ENCODE data around the gene GDPD4.

DNA sequence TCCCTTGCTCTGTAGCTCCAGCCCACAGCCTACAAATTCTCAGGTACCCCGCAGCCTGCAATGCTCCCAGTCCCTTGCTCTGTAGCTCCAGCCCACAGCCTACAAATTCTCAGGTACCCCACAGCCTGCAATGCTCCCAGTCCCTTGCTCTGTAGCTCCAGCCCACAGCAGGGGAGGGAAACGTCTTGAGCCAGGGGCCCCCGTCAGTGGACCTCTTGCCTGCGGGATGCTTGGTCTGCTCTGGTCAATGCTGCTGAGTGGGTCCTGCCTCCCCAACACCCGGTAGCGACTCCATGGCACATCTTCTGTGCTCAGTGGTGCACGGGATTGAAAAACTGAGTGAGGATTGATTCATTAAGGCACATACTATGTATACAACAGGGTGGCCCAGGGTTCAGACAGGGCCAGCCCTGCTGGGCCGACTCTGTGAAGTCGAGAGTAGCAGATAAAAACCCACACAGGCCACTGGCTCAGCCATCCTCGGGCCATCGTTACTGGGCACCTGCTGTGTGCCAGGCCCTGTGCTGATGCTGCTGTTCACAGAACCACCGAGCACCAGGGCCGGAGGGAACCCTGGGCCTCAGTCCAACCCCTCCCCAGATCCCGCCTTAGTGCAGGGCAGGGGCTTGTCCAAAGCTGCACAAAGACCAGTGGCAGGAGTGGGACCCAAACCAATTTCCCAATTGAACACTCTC is 103.7 kb downstream of the GDPD4 start:
- TF ChIP-seq, protein P1, sequence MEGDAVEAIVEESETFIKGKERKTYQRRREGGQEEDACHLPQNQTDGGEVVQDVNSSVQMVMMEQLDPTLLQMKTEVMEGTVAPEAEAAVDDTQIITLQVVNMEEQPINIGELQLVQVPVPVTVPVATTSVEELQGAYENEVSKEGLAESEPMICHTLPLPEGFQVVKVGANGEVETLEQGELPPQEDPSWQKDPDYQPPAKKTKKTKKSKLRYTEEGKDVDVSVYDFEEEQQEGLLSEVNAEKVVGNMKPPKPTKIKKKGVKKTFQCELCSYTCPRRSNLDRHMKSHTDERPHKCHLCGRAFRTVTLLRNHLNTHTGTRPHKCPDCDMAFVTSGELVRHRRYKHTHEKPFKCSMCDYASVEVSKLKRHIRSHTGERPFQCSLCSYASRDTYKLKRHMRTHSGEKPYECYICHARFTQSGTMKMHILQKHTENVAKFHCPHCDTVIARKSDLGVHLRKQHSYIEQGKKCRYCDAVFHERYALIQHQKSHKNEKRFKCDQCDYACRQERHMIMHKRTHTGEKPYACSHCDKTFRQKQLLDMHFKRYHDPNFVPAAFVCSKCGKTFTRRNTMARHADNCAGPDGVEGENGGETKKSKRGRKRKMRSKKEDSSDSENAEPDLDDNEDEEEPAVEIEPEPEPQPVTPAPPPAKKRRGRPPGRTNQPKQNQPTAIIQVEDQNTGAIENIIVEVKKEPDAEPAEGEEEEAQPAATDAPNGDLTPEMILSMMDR (IDR thresholded peaks at IDR 0.05) = no peak
- TF ChIP-seq POLR2A (IDR thresholded peaks at IDR 0.05) = no peak

Data from Peyer's patch (tissue), 4 donors.